Nephron (organoid): Measurements from ENCODE around the gene ZNF699.
A peak's percentile ranks its signal among the peaks of the same experiment; 100 is the strongest.
"Not testable (repeated sequence)": the region's sequence is repeated elsewhere in the genome, so short reads cannot be mapped to it uniquely, and the experiment has no call there.

Experiments used
- H3K27ac Mint-ChIP-seq, 3 experiments: 2 replicates each; pipeline ENCODE4 v1.8.0; 2020; ENCODE audit warnings: mixed read lengths in 3 of 3, mild to moderate bottlenecking in 2 of 3, moderate library complexity in 1 of 3
- H3K27me3 Mint-ChIP-seq: 2 replicates; pipeline ENCODE4 v1.8.0; 2021; ENCODE audit warnings: low read depth, mild to moderate bottlenecking, moderate library complexity, mixed read lengths
- H3K36me3 Mint-ChIP-seq: 2 replicates; pipeline ENCODE4 v1.8.0; 2020; ENCODE audit warnings: low read depth, mixed read lengths
- H3K4me1 Mint-ChIP-seq: 2 replicates; pipeline ENCODE4 v1.8.0; 2020; ENCODE audit warnings: mixed read lengths
- H3K4me3 Mint-ChIP-seq, 3 experiments: 2 replicates each; pipeline ENCODE4 v1.8.0; 2020; ENCODE audit warnings: mild to moderate bottlenecking in 3 of 3, mixed read lengths in 3 of 3, moderate library complexity in 2 of 3
- H3K9me3 Mint-ChIP-seq: 2 replicates; pipeline ENCODE4 v1.8.0; 2020; ENCODE audit warnings: mixed read lengths
- CTCF ChIP-seq, 3 experiments: fragments of 200-600 bp; sonication (generic); IDR thresholded peaks; one replicate each; pipeline ENCODE4 v1.5.0; 2021; ENCODE audit warnings: antibody characterized with exemption in 3 of 3; ENCODE audit not compliant: unreplicated experiment in 3 of 3

ZNF699 gene

DNA sequence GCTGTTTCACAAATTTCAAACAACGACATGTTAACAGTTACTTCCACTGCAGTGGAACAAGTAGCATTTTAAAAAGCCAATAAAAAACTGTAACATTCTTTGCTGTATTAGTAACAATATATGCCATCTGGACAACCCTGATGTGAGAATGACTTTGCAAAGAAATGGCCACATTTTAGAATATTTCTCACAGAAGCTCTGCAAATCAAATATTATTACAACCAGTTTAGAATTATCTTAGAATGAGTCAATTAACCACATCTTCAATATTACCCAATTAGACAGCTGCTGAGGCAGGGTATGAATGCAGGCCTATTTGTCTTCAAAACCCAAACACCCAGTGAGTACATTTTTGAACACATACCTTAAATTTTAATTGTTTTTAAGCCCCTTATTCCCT lies 3.2 kb downstream of the ZNF699 start:
- Mint-ChIP-seq H3K36me3 (peaks cover 51% of the 10 kb centered on the region), H3K9me3 (peaks cover 36% of the 10 kb centered on the region), H3K27me3 (peaks cover 3% of the 10 kb centered on the region), H3K4me3 (peak overlapping the region in 1 of 3 experiments; percentile 34), H3K4me1 (peaks cover 14% of the 10 kb centered on the region), H3K27ac (no peak overlapping the region)
- TF ChIP-seq CTCF (IDR thresholded peaks at IDR 0.05; ENCODE audit: unreplicated experiment in 3 of 3), result no peak

GRCh38 chr19:9296336-9296735 lies 13.3 kb downstream of the ZNF699 start:
- peaks cover 73% of the 10 kb centered on the region for H3K9me3 Mint-ChIP-seq
- peaks cover 98% of the 10 kb centered on the region for H3K36me3 Mint-ChIP-seq
- no peak for TF ChIP-seq CTCF (IDR thresholded peaks at IDR 0.05; ENCODE audit: unreplicated experiment in 3 of 3)
- no peak overlapping the region for H3K4me3 Mint-ChIP-seq
- H3K4me1 Mint-ChIP-seq, result no peaks in the 10 kb centered on the region
- H3K27ac Mint-ChIP-seq, result no peak overlapping the region
- H3K27me3 Mint-ChIP-seq, result no peaks in the 10 kb centered on the region

DNA sequence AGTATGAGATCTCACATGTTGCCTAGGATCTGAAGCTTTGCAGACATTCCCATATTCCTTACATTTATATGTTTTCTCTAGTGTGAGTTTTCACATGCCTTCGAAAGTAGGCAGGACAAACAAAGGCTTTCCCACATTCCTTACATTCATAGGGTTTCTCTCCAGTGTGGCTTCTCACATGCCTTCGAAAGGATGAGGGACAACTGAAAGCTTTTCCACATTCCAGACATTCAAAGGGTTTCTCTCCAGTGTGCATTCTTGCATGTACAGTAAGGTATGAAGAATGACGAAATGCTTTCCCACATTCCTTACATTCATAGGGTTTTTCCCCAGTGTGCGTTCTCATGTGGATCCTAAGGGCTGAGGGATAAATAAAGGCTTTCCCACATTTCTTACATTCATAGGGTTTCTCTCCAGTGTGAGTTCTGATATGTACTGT lies 14.2 kb downstream of the ZNF699 start:
- no peak for TF ChIP-seq CTCF (IDR thresholded peaks at IDR 0.05; ENCODE audit: unreplicated experiment in 3 of 3)
- Mint-ChIP-seq H3K27me3 (no peaks in the 10 kb centered on the region), H3K36me3 (peaks cover 97% of the 10 kb centered on the region)

GRCh38 chr19:9289231-9289884 lies 20.3 kb downstream of the ZNF699 start:
- Mint-ChIP-seq H3K27ac (no peak overlapping the region), H3K27me3 (no peaks in the 10 kb centered on the region), H3K36me3 (peaks cover 64% of the 10 kb centered on the region), H3K4me1 (no peaks in the 10 kb centered on the region), H3K9me3 (peaks cover 54% of the 10 kb centered on the region), H3K4me3 (no peak overlapping the region)
- TF ChIP-seq CTCF (IDR thresholded peaks at IDR 0.05; ENCODE audit: unreplicated experiment in 3 of 3), result no peak

More for the DNA sequence above, 14.2 kb downstream of the ZNF699 start:
- Mint-ChIP-seq H3K4me3 (no peak overlapping the region), H3K4me1 (no peaks in the 10 kb centered on the region), H3K27ac (no peak overlapping the region), H3K9me3 (peaks cover 71% of the 10 kb centered on the region)

DNA sequence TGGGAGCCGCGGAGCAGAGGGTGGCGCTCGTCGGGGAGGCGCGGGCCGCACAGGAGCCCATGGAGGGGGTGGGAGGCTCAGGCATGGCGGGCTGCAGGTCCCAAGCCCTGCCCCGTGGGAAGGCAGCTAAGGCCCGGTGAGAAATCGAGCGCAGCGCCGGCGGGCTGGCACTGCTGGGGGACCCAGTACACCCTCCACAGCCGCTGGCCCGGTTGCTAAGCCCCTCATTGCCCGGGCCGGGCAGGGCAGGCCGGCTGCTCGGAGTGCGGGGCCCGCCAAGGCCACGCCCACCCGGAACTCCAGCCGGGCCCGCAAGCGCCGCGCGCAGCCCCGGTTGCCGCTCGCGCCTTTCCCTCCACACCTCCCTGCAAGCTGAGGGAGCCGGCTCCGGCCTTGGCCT lies 26.2 kb downstream of the ZNF699 start:
- peaks cover 11% of the 10 kb centered on the region for H3K36me3 Mint-ChIP-seq
- not testable (repeated sequence) for H3K27me3 Mint-ChIP-seq, H3K4me1 Mint-ChIP-seq, H3K4me3 Mint-ChIP-seq, H3K27ac Mint-ChIP-seq
- H3K9me3 Mint-ChIP-seq, result peaks cover 50% of the 10 kb centered on the region

GRCh38 chr19:9251236-9251635 lies 58.4 kb downstream of the ZNF699 start:
- Mint-ChIP-seq H3K27ac (no peak overlapping the region), H3K4me1 (no peaks in the 10 kb centered on the region), H3K27me3 (no peaks in the 10 kb centered on the region), H3K4me3 (no peak overlapping the region), H3K36me3 (no peaks in the 10 kb centered on the region), H3K9me3 (peaks cover 34% of the 10 kb centered on the region)
- TF ChIP-seq CTCF (IDR thresholded peaks at IDR 0.05; ENCODE audit: unreplicated experiment in 3 of 3), result no peak
